HG02678 (cell line): ENCODE results near the gene GARIN3.

Source experiments
- ATAC-seq: cut with Tn5 transposase; IDR thresholded peaks from one replicate; pipeline ENCODE4 v1.9.1; 2021; ENCODE audit warnings: mild to moderate bottlenecking, moderate library complexity; ENCODE audit not compliant: unreplicated experiment

The GARIN3 gene

GRCh38 chr5:157150995-157151394, 15.1 kb downstream of the GARIN3 start:
- no peak for ATAC-seq

GRCh38 chr5:157148734-157149615, 17.1 kb downstream of the GARIN3 start:
- peak; percentile 82 for ATAC-seq

GRCh38 chr5:157143127-157143971, 22.7 kb downstream of the GARIN3 start:
- peak; percentile 38 for ATAC-seq

- peak; percentile 99 for ATAC-seq
Observed at GRCh38 chr5:157142317-157143126, 23.5 kb downstream of the GARIN3 start, which contains the start of gene MED7. MED7 (minus strand) TSS chr5:157142865; CDS start chr5:157139431, 3,434 bp downstream.

- ATAC-seq = no peak
Observed at GRCh38 chr5:157137691-157138090, 28.4 kb downstream of the GARIN3 start.

- no peak for ATAC-seq
Observed at GRCh38 chr5:157132281-157132612, 33.8 kb downstream of the GARIN3 start.

GRCh38 chr5:157130925-157131324, 35.1 kb downstream of the GARIN3 start:
- ATAC-seq = no peak

GRCh38 chr5:157121709-157122108, 44.4 kb downstream of the GARIN3 start:
- ATAC-seq = no peak

GRCh38 chr5:157120102-157120501, 46.0 kb downstream of the GARIN3 start:
- no peak for ATAC-seq

GRCh38 chr5:157116483-157116954, 49.5 kb downstream of the GARIN3 start:
- peak; percentile 63 for ATAC-seq

GRCh38 chr5:157115502-157115901, 50.6 kb downstream of the GARIN3 start:
- no peak for ATAC-seq

GRCh38 chr5:157115012-157115411, 51.1 kb downstream of the GARIN3 start:
- ATAC-seq = no peak

GRCh38 chr5:157113002-157113401, 53.1 kb downstream of the GARIN3 start:
- ATAC-seq = no peak
